Measurements from ENCODE around the gene PSAP.

The PSAP gene

DNA sequence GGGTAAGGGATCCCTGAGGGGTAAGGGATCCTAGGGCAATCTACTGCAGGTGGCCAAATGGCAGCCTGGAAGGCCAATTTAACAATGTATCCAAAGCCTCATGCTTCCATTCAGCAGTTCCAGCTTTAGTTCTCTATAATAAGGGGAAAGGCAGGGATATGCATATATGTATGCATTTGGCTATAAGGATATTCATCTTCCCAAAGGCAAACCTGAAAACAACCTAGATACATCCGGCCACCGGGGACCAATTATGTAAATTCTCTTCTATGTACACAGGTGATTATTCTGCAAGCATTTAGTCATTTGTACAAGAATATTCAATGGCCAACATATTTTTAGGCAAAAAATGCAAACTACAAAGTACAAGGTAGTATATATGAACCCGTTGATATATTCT, 26.7 kb downstream of the PSAP start:
- DNase-seq = no peak

DNA sequence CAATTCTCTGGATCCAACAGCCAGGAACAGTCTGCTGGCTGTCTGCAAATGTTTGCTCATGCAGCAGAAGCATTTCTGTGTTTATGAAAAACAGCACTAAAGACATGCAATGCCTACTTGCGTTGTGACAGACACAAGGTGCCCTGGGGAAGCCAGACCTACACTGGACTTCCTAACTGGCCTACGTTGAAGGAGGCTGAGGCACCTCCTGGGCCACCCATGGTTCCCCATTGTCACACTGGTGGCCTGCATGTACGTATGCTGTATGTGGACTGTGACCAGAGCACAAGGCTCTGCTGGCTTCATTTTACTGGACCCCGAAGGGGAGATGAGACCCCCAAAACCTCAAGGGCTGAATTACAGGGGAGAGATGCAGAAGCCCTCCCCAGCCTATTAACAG, 27.7 kb downstream of the PSAP start:
- DNase-seq = no peak

DNA sequence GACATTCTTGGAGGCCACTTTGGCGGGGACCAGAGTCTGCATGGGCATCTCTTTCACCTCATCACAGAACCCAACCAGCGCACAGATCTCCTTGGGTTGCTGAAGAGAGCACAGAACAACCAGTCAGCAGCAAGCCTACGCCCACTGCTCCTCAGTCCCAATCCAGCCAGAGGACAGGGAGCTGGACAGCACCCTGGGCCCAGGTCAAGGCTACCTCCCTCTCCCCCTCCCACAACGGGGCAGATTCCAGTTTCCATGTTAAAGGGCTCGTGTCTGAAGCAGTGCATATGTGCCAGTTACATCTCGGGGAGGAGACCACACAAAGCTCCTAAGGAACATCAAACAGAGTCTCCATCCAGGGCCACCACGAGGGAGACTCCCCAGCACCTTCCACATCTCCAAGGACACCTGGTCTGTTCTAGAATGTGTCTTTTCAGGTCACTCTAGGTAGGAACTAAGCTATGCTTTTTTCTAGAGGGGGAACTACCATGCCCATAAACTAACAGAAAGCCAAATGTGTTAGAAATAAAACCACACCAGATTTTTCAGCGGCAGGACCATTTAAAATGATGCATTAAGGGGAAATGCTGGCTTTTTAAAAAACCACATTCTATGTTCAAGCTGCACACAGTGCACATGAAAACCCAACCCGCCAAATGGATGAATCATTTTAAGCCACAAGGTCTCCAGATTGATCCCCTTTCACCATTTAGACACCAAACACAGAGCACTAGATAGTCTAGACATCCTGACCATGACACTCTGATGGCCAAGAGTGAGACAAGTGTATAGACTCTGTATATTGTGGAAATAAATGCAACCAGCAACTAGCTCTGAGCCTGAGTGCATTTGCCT, 28.9 kb downstream of the PSAP start:
- DNase-seq = no peak

DNA sequence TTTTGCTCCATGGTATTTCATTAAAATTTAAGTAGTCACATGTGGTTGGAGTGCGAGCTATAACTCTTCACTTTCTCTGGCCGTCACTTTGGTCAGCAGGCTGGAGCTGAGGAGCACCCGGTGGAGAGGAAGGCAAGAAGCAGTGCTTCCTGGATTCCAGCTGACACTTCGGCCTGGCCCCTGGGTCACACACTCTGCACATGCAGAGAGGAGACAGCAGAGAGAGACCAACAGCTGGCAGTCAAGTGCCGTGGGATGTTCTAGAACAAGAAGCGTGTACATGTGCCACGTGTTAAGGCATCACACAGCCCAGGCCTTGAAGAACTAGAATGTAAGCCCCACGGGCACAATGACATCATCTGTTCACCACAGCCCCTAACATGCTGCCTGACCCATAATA, 30.1 kb downstream of the PSAP start:
- DNase-seq = no peak

DNA sequence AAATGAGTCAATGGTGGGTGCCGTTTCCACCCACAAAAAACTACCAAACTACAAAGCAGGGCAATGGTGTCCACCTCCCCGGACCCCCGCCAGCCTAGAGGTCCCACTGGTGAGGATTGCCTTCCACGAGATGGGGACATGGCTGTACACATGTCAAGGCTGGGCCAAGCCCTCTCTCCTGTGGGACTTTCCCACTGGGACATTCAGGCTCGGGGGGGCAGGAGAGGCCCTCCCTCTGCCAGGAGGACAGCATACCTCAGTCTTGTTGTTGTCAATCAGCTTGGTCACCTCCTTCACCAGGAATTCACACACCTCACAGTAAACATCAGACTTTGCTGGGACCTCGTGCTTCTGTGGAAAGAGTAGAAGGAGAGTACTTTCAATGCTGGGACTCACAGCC, 31.1 kb downstream of the PSAP start:
- no peak for DNase-seq

DNA sequence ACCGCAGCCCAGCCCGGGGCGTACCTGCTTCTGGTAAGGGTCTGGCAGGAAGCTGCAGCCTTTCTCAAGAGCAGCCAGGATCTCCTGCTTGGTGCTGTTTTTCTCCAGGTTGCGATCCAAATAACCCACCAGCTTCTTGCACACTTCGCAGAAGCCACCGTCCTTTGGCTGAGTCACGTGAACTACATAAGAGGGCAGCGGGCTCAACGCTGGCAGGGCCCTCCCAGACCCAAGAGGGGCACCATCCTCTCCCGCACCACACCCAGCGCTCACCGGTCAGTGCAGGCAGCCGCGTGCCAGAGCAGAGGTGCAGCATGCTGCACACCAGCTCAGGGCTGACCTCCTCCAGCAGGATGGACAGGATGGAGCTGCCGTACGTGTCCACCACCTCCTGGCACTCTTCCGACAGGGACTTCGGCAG, 31.6 kb downstream of the PSAP start:
- no peak for DNase-seq

DNA sequence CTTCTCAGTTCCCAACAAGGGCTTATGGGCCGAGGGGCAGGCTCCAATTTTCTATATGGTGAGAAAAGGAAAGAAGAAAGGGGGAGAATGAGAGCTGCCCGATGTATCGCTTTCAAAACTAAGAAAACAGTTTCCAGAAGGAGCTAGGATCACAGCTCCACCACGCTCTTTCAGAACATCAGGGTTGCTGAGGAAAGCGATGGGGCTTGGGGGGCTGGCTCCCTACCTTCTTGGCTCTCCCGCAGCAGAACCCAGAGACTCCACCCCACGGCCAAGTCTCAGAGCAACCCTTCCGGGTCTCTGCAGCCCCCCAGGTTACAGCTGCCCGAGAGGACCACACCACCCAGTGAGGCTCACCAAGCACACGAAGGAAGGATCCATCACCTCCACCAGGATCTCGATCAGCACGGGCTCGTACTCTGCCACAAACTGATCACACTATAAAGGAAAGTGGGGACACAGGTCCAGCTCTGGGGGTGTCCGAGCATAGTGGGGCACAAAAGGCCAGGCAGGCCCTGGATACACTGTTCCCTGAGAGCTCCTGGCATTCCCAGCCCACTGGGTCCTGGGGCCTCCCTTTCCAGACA, 32.3 kb downstream of the PSAP start:
- DNase-seq = no peak

DNA sequence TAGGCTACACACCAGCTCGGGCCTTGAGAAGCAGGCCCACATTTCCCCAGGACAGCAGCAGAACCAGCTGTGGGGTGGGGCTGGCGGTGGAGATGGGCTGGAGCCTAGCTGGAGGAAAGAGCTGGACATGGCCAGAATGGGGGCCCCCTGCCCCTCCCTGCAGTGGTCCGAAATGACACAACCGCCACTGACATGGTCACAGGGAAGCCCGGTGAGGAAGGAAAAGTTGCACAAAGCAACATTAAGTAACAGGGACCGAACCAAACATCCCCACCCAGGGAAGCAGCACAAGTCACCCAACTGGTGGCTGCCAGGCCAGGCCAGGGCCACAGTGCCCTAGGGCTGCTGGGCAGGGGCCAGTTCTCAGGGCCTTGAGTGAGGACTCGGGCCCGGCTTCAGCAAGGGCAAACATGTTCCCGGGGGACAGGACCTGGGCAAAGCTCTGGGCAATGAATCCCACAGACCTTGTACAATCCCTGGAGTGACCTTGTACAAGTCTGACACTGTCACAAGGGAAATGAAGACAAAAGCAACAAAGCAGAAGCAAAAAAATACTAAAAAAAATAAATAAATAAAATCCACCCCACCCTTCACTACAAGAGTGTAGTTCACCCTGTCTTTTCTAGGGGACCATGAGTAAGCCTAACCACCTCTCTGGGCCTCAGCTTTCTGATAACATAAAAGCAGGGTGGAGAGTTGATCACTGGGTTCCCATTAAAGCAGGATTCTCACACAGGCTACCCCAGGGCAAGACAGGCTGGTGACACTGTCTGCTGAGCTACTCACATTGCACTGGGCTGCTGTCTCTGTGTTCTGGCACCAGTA, 33.0 kb downstream of the PSAP start:
- DNase-seq = no peak

DNA sequence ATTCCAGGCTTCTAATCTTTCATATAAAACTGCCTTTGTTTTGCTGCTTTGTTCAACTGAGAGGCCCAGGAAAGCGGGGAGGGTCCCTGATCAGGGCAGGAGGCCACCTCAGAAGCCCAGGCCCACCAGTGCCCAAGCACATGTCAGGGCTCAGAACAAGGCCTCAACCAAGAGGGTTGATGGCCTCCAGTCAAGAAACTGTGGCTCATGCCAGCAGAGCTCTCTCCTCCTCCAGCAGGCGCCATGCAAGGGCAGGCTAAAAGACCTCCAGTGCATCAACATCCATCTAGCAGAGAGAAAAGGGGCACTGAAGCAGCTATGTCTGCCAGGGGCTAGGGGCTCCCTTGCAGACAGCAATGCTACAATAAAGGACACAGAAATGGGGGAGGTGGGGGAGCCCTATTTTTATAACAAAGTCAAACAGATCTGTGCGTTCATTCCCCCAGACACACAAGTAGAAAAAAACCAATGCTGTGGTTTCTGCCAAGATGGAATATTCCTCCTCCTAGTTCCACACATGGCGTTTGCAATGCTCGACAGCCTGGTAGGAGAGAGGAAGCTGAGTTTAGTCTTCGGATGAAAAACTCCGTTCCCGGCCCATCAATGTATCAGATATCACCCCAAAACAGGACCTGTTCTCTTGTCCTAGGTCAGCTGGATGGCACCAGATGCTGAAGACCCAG, 34.0 kb downstream of the PSAP start:
- no peak for DNase-seq

DNA sequence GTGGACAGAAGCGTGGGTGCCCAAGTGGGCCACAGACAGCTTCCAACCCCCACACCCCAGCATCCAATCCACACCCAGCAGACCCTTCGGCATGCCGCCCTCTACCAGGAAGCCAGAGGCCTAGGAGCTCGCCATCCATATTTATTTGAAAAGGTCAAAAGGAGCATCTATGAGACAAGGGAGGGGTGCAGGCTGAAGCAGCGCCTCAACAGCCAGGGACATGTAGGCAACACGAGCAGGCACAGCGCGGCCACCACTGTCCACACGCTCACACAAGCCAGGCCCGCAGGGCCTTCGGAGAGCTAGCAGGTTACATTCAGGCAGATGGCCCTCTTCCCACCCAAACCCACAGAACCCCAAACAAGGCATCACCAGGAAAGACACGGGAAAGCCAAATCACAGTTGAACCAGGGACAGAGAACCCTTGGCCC, 34.6 kb downstream of the PSAP start:
- no peak for DNase-seq

DNA sequence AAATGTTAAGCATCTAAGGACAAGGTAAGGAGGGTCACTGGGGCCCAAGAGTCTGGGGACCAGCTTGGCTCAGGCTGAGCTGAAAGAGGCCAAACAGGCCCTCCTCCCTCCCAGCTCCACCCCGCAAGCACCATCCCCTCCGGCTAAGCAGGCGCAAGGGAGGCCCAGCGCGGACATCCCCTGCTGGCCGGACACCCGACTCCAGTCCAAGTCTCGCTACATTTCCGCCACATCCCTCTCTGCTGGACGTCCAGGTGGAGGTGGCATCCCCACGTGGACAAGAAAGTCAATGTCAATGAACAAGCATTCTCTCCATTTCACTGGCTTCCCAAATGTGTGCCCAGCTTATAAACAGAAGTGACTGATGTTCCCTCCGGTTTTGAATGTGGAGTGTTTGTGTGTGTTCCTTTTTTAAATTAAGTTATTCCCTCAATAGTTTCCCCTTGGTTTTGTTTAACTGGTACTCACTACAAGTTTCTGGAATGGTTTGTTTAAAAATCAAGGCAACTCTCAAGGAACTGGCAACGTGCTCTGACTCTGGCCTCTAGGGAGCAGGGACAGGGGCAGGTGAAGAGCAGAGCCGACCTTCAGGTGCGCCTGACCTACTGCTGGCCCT, 35.4 kb downstream of the PSAP start:
- DNase-seq = no peak

DNA sequence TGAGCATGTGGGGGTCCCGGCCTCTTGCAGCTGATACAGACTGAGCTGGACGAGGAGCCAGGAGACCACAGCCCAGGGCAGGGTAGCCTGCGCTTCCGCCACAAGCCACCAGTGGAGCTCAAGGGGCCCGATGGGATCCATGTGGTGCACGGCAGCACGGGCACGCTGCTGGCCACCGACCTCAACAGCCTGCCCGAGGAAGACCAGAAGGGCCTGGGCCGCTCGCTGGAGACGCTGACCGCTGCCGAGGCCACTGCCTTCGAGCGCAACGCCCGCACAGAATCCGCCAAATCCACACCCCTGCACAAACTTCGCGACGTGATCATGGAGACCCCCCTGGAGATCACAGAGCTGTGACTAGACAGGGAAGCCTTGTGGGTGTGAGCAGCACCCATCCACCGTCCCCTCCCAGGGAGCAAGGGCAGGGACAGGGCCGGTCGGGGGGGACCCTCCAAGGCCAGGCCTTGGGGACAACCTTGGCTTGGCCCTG, 36.1 kb downstream of the PSAP start:
- no peak for DNase-seq

DNA sequence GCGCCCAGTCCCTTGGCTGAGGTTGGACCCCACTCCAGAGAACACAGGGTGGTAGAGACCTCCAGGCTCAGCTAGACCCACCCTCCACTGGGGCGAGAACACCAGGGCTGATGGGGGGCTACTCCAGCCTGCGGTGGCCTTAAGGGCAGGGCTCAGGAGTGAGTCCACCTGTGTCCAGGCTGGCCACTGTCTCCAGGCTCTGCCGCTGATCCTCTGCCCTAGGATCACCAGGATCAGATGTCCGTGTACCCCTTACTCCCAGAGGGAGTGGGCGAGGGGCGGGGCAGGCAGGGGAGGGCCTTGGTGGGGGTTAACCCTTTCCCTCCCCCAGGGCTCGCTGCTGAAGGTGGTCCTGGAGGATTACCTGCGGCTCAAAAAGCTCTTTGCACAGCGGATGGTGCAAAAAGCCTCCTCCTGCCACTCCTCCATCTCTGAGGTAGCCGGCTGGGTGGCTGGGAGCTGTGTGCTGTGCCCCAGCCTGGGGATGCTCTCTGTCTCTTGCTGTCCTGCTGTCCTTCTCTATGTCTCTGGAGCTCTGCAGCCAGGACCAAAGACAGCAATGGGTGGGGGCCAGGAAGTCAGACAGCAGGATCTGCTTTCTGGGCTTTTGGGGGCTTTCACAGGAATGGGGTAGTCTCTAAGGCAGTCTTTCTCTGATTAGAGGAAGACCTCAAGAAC, 38.0 kb downstream of the PSAP start:
- no peak for DNase-seq

DNA sequence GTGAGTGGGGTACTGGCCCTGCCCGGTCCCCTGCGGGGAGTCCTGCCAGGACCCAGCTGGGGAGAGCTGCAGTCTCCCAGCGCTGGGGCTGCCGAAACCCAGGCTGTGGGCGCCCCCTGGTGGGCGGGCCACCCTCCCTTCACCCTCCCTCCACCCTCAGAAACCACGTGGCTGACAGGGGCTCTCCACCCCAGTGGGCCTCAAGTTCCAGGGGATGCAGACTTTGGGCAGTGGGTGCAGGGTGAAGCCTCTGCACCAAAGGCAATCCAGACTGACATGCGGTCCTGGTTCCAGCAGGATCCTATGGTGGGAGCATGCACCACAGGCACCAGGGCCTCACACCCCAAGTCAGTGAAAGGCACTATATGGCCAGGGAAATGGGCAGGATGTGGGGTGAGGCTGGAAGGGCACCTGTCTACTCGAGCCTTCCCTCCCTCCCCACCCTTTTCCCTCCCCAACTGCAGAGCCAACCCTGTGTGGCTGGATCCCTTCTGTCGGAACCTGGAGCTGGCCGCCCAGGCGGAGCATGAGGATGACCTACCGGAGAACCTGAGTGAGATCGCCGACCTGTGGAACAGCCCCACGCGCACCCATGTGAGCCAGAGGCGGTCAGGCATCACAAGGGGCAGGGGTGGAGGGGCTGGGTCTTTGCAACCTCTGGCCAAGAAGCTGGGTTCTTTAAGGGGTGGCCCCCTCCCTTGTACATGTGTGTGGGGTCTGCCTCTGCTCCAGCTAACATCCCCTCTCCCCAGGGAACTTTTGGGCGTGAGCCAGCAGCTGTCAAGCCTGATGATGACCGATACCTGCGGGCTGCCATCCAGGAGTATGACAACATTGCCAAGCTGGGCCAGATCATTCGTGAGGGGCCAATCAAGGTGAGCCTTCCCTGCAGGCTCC, 38.8 kb downstream of the PSAP start:
- peak; percentile 91 for DNase-seq

DNA sequence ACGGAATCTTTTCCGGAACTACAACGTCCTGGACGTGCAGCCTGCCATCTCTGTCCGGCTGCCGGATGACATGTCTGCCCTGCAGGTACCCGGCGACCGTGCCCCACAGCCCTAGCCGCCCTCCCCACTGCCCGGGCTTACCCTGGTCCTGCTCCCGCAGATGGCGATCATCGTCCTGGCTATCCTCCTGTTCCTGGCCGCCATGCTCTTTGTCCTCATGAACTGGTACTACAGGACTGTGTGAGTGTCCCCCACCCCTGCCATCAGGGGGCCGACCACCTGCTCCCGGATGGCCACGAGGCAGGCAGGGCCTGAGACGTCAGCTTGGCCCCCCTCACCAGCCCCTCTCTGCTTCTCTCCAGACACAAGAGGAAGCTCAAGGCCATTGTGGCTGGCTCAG, 39.7 kb downstream of the PSAP start:
- DNase-seq = no peak

DNA sequence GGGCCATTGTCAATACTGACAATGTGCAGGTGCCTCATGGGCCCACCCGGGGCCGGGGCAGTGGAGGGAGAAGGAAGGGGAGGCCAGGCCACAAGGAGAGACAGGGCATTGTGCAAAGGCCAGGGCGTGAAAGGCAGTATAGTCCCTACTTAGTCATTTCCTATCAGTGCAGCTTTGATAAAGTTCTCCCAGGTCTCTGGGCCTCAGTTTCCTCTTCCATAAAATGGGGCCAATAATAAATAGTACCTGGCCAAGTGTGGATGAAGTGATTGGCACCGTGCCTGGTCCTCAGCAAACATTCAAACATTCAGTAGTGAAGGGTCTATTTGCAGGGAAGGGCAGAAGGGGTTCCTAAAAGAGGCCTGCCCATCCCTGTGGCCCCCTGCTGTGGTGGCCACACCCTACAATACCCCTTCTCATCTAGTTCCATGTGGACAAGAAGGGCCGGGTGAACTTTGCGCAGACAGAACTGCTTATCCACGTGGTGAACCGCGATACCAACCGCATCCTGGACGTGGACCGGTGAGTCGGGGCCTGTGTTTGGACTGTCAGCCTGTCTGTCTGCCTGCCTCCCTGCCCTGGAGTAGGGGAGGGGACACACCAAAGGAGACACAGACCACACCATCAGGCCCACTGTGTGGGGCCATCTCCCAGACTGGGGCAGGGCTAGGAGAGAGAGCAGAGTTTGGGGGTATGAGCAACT, 40.9 kb downstream of the PSAP start:
- no peak for DNase-seq

DNA sequence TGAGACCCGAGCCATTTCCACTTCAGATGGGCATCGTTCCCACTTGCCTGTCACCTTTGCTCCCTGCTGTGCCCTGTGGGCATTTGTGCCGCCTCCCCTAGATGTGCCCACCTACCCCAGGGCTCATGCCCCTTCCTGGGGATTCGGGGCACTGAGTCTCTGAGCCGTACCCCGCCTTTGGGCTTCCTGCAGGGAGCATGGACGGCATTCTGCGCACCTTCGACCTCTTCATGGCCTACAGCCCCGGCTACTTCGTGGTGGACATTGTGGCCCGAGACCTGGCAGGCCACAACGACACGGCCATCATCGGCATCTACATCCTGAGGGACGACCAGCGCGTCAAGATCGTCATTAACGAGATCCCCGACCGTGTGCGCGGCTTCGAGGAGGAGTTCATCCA, 41.4 kb downstream of the PSAP start:
- DNase-seq = no peak

DNA sequence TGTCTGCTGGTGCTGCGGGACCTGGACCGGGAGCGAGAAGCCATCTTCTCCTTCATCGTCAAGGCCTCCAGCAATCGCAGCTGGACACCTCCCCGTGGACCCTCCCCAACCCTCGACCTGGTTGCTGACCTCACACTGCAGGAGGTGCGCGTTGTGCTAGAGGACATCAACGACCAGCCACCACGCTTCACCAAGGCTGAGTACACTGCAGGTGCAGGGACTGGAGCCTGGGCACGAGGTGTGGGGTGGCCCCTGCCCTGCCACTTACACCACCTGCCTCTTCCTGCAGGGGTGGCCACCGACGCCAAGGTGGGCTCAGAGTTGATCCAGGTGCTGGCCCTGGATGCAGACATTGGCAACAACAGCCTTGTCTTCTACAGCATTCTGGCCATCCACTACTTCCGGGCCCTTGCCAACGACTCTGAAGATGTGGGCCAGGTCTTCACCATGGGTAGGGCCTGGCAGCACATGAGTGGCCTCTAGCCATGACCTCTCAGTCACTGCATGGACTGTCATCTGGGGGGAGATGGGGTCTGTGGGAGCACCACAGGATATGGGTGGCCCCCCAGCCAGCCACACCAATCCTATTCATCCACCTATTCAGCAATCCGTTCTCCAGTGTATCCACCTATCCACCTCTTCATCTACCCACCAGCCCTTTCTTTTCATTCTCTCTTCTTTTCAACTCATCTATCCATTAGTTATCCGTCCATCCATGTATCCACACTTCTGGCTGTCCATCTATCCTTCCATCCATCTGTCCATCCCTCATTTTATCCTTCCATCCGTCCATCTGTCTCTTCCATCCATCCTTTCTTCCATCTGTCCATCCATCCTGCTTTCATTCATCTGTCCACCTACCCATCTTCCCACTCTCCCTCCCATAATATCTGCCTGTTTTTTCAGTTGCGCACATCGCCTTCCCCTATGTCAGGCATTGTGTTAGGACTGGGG, 43.2 kb downstream of the PSAP start:
- no peak for DNase-seq

All from 8988T (cell line).